K562 (cell line): ENCODE results near the gene SFRP5.

ENCODE experiments used
- CBX1 ChIP-seq: sonication (generic); IDR thresholded peaks from 2 replicates; pipeline ENCODE4 v1.6.1; 2016; ENCODE audit warnings: antibody characterized with exemption, low read depth, mild to moderate bottlenecking
- FOXA1 ChIP-seq: fragments of 450-650 bp; IDR thresholded peaks from 2 replicates; pipeline ENCODE4 v1.6.1; 2016; ENCODE audit warnings: mild to moderate bottlenecking, borderline replicate concordance
- JUN ChIP-seq, 2 experiments: sonication (generic) in 1 of 2; formaldehyde crosslinking in 1 of 2; IDR thresholded peaks; 2 replicates each; pipeline versions ENCODE4 v1.6.1 to v1.8.0; 2012 to 2022; ENCODE audit warnings: borderline replicate concordance in 2 of 2, mild to moderate bottlenecking in 2 of 2, improper control_type of control experiment in 1 of 2, low read depth in 1 of 2, low read length in 1 of 2, missing genetic modification reagents in 1 of 2
- NR3C1 ChIP-seq: sonication (generic); formaldehyde crosslinking; IDR thresholded peaks from 2 replicates; pipeline ENCODE4 v1.8.1; 2022; ENCODE audit warnings: missing genetic modification reagents
- PCBP1 ChIP-seq: fragments of 200-400 bp; formaldehyde crosslinking; IDR thresholded peaks from 2 replicates; pipeline ENCODE4 v1.6.1; 2018; ENCODE audit warnings: mild to moderate bottlenecking, low read depth, low read length; ENCODE audit not compliant: poor library complexity, severe bottlenecking
- POLR2A ChIP-seq: fragments of 450-650 bp; conservative IDR thresholded peaks from 2 replicates; pipeline ENCODE4 v1.6.1; 2016
- ZBTB7A ChIP-seq: IDR thresholded peaks from 2 replicates; pipeline ENCODE4 v1.6.1; 2011; ENCODE audit warnings: low read depth, mild to moderate bottlenecking, low read length, moderate library complexity, borderline replicate concordance; ENCODE audit not compliant: control insufficient read depth
- ZFP36 ChIP-seq: fragments of 150-350 bp; IDR thresholded peaks from 2 replicates; pipeline ENCODE4 v1.6.1; 2018; ENCODE audit warnings: low read length, low read depth; ENCODE audit not compliant: partially characterized antibody
- ZFP91 ChIP-seq: sonication (generic); formaldehyde crosslinking; IDR thresholded peaks from 2 replicates; pipeline ENCODE4 v1.8.0; 2022; ENCODE audit warnings: mild to moderate bottlenecking, missing genetic modification reagents
- ZNF263 ChIP-seq: sonication (generic); formaldehyde crosslinking; IDR thresholded peaks from 2 replicates; pipeline ENCODE4 v1.8.0; 2022; ENCODE audit warnings: mild to moderate bottlenecking, missing genetic modification reagents, borderline replicate concordance
- TF ChIP-seq, protein P1 (sequence below): fragments of 450-650 bp; IDR thresholded peaks from 2 replicates; pipeline ENCODE4 v1.6.1; 2016; ENCODE audit warnings: low read depth

DNA sequence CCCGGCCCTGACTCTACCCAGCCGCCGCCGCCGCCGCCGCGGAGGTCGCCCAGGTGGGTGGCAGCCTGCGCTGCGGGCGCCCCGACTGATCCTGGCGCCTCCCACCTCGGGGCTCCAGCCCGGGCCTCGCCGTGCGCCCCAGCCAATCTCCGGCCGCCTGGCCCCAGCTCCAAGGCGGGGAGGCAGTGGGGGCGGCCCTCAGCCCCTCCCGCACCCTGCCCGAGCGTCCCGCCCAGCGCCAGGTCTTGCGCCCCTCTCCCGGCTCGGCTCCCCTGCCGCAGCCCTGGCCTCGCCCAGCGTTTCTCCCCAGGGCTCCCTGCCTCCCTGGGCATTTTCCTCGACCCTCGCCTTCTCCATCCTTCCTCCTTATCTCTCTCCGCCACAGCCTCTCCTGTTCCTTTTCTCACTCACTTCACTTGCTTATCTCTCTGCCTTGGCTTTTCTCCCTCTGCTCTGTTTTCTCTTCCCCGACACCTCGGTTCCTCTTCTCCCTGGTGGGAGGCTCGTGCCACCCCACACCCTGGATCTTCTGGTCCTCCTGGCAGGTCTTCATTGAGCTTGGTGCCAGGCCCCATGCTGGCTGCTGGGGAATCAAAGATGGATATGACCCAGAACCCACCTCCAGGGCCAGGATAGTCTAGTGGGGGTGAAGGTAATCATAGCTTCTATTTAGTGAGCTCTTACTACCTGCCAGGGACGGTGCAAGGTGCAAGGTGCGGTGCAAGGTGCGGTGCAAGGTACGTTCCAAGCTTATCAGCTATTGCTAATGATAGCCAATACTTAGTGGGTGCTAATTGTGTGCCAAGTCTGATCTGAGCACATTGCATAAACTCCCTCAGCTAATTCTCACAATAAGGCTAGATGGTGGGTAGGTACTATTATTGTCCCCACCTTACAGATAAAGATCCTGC lies at the start of gene SFRP5:
- no peak for TF ChIP-seq NR3C1 (CRISPR knock-in tag)
- TF ChIP-seq FOXA1, result no peak
- TF ChIP-seq, protein P1, sequence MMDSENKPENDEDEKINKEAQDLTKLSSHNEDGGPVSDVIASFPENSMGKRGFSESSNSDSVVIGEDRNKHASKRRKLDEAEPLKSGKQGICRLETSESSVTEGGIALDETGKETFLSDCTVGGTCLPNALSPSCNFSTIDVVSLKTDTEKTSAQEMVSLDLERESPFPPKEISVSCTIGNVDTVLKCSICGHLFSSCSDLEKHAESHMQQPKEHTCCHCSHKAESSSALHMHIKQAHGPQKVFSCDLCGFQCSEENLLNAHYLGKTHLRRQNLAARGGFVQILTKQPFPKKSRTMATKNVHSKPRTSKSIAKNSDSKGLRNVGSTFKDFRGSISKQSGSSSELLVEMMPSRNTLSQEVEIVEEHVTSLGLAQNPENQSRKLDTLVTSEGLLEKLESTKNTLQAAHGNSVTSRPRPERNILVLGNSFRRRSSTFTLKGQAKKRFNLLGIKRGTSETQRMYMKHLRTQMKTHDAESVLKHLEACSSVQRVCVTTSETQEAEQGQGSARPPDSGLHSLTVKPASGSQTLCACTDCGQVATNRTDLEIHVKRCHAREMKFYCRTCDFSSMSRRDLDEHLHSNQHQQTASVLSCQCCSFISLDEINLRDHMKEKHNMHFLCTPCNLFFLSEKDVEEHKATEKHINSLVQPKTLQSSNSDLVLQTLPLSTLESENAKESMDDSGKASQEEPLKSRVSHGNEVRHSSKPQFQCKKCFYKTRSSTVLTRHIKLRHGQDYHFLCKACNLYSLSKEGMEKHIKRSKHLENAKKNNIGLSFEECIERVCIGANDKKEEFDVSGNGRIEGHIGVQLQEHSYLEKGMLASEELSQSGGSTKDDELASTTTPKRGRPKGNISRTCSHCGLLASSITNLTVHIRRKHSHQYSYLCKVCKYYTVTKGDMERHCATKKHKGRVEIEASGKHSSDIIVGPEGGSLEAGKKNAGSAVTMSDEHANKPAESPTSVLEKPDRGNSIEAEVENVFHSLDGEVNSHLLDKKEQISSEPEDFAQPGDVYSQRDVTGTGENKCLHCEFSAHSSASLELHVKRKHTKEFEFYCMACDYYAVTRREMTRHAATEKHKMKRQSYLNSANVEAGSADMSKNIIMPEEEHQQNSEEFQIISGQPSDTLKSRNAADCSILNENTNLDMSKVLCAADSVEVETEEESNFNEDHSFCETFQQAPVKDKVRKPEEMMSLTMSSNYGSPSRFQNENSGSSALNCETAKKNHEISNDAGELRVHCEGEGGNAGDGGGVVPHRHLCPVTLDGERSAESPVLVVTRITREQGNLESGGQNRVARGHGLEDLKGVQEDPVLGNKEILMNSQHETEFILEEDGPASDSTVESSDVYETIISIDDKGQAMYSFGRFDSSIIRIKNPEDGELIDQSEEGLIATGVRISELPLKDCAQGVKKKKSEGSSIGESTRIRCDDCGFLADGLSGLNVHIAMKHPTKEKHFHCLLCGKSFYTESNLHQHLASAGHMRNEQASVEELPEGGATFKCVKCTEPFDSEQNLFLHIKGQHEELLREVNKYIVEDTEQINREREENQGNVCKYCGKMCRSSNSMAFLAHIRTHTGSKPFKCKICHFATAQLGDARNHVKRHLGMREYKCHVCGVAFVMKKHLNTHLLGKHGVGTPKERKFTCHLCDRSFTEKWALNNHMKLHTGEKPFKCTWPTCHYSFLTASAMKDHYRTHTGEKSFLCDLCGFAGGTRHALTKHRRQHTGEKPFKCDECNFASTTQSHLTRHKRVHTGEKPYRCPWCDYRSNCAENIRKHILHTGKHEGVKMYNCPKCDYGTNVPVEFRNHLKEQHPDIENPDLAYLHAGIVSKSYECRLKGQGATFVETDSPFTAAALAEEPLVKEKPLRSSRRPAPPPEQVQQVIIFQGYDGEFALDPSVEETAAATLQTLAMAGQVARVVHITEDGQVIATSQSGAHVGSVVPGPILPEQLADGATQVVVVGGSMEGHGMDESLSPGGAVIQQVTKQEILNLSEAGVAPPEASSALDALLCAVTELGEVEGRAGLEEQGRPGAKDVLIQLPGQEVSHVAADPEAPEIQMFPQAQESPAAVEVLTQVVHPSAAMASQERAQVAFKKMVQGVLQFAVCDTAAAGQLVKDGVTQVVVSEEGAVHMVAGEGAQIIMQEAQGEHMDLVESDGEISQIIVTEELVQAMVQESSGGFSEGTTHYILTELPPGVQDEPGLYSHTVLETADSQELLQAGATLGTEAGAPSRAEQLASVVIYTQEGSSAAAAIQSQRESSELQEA, result no peak
- TF ChIP-seq PCBP1, result no peak
- no peak for TF ChIP-seq POLR2A
- TF ChIP-seq ZBTB7A, result no peak
- TF ChIP-seq JUN (IDR thresholded peaks at IDR 0.05; ENCODE audit: borderline replicate concordance, low read depth, low read length), result no peak
- no peak for TF ChIP-seq JUN (CRISPR knock-in tag; IDR thresholded peaks at IDR 0.05; ENCODE audit: borderline replicate concordance)
- no peak for TF ChIP-seq ZFP91 (CRISPR knock-in tag)
- TF ChIP-seq ZFP36, result no peak
- no peak for TF ChIP-seq ZNF263 (CRISPR knock-in tag)
- TF ChIP-seq CBX1, result no peak
